Measurements from ENCODE around the gene PHF20.

PHF20 gene

DNA sequence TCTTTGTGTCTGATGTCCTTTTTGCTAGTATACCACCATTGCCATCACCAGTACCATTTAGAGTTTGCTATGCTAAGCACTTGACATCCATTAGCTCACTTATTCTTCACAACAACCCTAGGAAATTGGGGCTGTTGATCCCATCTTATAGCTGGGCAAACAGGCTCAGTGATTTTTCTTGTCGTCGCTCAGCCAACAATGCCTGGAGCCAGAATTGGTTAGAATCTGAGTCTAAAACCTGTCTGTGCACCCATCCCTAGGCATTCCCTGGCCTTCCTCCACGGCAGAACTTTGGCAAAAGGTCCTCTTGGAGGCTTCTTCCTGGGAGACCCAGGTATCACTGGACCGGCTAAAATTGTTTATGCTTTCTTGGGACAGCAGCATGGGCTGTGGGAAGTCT is 20.9 kb downstream of the PHF20 start:
- Histone ChIP-seq H3K36me3 (ENCODE audit: control insufficient read depth, insufficient read depth, low read length) (no peaks in the 10 kb centered on the region), H3K27me3 (replicated peaks; ENCODE audit: control insufficient read depth, insufficient read depth, low read length) (no peaks in the 10 kb centered on the region), H3K4me3 (replicated peaks; ENCODE audit: low read depth, low read length) (no peak overlapping the region)
- TF ChIP-seq, protein P1, sequence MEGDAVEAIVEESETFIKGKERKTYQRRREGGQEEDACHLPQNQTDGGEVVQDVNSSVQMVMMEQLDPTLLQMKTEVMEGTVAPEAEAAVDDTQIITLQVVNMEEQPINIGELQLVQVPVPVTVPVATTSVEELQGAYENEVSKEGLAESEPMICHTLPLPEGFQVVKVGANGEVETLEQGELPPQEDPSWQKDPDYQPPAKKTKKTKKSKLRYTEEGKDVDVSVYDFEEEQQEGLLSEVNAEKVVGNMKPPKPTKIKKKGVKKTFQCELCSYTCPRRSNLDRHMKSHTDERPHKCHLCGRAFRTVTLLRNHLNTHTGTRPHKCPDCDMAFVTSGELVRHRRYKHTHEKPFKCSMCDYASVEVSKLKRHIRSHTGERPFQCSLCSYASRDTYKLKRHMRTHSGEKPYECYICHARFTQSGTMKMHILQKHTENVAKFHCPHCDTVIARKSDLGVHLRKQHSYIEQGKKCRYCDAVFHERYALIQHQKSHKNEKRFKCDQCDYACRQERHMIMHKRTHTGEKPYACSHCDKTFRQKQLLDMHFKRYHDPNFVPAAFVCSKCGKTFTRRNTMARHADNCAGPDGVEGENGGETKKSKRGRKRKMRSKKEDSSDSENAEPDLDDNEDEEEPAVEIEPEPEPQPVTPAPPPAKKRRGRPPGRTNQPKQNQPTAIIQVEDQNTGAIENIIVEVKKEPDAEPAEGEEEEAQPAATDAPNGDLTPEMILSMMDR (IDR thresholded peaks at IDR 0.05; ENCODE audit: insufficient read depth, low read length, poor library complexity, severe bottlenecking) = no peak
- DNase-seq (ENCODE audit: extremely low read depth, insufficient read length) = no peak

DNA sequence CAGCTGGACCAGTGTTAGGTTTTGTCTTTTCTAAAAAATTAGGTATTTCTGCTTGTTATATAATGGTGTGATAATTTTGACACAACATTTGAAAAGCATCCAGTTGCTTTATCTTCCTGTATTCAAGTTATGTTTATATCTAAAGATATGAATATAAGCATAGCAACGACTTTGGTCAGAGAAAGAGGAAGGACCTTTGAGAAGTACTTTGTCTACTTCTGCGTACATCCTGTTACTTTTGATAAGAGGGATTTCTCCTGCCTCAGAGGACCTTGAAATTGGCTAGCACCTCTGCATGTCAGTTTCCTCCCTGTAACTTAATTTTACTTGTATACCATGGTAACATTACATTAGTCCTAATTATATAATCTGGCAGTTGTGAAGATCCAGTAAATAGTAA is 24.8 kb downstream of the PHF20 start:
- Histone ChIP-seq H3K36me3 (ENCODE audit: control insufficient read depth, insufficient read depth, low read length) (no peaks in the 10 kb centered on the region), H3K4me3 (replicated peaks; ENCODE audit: low read depth, low read length) (no peak overlapping the region), H3K27me3 (replicated peaks; ENCODE audit: control insufficient read depth, insufficient read depth, low read length) (no peaks in the 10 kb centered on the region)
- no peak for DNase-seq (ENCODE audit: extremely low read depth, insufficient read length)
- TF ChIP-seq, protein P1 (IDR thresholded peaks at IDR 0.05; ENCODE audit: insufficient read depth, low read length, poor library complexity, severe bottlenecking) = no peak

DNA sequence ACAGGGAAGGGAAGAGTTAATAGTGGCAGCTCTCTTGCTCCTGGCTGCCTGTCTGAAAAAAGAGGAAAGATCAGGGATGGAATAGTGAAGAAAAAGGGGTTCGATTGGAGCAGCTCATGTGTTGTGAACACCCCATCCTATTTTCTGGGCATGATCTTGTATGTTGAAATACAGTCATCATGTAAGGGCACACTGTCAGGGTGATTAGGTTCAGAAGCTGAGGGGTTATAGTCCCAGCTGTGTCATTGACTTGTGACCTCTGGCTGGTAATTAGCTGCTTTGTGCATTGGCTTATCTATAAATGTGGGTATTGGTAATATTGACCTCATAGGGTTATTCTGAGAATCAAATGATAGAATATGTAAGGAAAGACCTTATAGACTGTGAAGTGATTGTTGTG is 30.1 kb downstream of the PHF20 start:
- DNase-seq (ENCODE audit: extremely low read depth, insufficient read length) = no peak
- Histone ChIP-seq H3K4me3 (replicated peaks; ENCODE audit: low read depth, low read length) (no peak overlapping the region), H3K27me3 (replicated peaks; ENCODE audit: control insufficient read depth, insufficient read depth, low read length) (no peaks in the 10 kb centered on the region), H3K36me3 (ENCODE audit: control insufficient read depth, insufficient read depth, low read length) (no peaks in the 10 kb centered on the region)
- TF ChIP-seq, protein P1 (IDR thresholded peaks at IDR 0.05; ENCODE audit: insufficient read depth, low read length, poor library complexity, severe bottlenecking) = no peak

DNA sequence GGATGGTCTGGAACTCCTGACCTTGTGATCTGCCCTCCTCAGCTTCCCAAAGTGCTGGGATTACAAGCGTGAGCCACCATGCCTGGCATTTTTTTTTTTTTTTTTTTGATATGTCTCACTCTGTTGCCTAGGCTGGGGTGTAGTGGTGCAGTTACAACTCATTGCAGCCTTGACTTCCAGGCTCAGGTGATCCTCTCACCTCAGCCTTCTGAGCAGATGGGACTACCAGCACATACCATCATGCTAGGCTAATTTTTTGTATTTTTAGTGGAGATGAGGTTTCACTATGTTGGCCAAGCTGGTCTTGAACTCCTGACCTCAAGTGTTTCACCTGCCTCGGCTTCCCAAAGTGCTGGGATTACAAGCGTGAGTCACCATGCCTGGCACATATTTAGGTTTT is 34.3 kb downstream of the PHF20 start:
- no peaks in the 10 kb centered on the region; the same call in 1 of the 2 replicates for H3K36me3 ChIP-seq (ENCODE audit: control insufficient read depth, insufficient read depth, low read length)
- H3K27me3 ChIP-seq (replicated peaks; ENCODE audit: control insufficient read depth, insufficient read depth, low read length) = no peaks in the 10 kb centered on the region
- no peak overlapping the region for H3K4me3 ChIP-seq (replicated peaks; ENCODE audit: low read depth, low read length)
- TF ChIP-seq, protein P1 (IDR thresholded peaks at IDR 0.05; ENCODE audit: insufficient read depth, low read length, poor library complexity, severe bottlenecking) = no peak
- DNase-seq (ENCODE audit: extremely low read depth, insufficient read length) = no peak

DNA sequence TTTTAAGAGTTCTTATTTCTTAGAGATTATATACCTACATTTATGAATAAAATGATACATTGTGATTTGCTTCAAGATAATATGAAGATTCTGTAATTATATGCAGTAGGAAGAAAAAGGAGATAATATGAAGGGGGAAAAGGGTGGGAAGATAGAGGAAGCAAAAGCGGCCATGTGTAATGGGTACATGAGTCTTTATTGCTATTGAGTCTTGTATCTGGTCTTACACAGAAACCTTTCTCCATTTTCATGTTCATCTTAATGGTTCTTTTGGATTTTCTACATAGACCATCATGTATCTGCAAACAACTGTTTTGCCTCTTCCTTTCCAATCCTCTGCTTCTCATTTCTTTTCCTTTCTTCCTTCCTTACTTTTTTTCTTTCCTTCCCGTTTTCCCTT is 36.1 kb downstream of the PHF20 start:
- no peaks in the 10 kb centered on the region for H3K27me3 ChIP-seq (replicated peaks; ENCODE audit: control insufficient read depth, insufficient read depth, low read length)
- no peaks in the 10 kb centered on the region; the same call in 1 of the 2 replicates for H3K36me3 ChIP-seq (ENCODE audit: control insufficient read depth, insufficient read depth, low read length)
- TF ChIP-seq, protein P1 (IDR thresholded peaks at IDR 0.05; ENCODE audit: insufficient read depth, low read length, poor library complexity, severe bottlenecking) = no peak
- DNase-seq (ENCODE audit: extremely low read depth, insufficient read length) = no peak
- no peak overlapping the region for H3K4me3 ChIP-seq (replicated peaks; ENCODE audit: low read depth, low read length)

DNA sequence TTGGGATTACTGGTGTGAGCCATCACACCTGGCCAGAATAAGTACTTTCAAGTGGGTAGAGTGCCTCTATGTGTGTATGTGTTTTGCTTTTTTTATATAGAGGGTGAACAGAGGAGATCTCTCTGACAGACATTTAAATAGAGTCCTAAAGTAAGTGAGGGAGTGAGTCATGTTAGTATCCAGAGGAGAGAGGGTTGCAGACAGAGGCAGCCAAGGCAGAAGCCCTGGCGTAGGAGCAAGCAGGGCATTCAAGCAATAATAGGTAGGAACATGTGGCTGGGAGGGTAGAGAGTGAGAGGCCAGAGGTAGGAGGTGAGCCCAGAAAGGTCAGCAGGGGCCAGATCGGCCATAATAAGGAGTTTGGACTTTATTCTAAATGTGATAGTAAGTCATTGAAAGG is 48.9 kb downstream of the PHF20 start:
- Histone ChIP-seq H3K4me3 (replicated peaks; ENCODE audit: low read depth, low read length) (no peak overlapping the region), H3K36me3 (ENCODE audit: control insufficient read depth, insufficient read depth, low read length) (no peaks in the 10 kb centered on the region; the same call in none of the 2 replicates), H3K27me3 (replicated peaks; ENCODE audit: control insufficient read depth, insufficient read depth, low read length) (no peaks in the 10 kb centered on the region)
- TF ChIP-seq, protein P1 (IDR thresholded peaks at IDR 0.05; ENCODE audit: insufficient read depth, low read length, poor library complexity, severe bottlenecking) = no peak
- DNase-seq (ENCODE audit: extremely low read depth, insufficient read length) = no peak
